Measurements from ENCODE around the gene GRAMD1B.

DNA sequence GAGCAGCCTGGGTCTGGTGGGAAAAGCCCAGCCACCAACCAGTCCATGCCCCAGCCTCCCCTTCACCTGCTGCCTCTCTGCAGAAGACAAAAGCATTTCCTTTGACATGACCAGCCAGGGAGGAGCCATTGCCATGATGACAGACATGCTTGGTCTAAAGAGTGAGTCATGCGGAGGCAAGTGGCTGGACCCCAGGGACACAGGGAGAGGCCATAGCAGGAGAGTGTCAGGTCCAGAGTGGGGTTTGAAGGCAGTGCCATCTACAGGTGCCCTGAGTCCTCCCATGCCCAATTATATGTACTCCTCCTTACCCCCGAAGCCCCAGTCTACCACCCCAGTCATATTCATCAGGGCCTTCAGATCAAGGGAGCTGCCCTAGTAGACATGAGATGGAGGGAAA lies 157.0 kb downstream of the GRAMD1B start:
- TF ChIP-seq, protein P1, sequence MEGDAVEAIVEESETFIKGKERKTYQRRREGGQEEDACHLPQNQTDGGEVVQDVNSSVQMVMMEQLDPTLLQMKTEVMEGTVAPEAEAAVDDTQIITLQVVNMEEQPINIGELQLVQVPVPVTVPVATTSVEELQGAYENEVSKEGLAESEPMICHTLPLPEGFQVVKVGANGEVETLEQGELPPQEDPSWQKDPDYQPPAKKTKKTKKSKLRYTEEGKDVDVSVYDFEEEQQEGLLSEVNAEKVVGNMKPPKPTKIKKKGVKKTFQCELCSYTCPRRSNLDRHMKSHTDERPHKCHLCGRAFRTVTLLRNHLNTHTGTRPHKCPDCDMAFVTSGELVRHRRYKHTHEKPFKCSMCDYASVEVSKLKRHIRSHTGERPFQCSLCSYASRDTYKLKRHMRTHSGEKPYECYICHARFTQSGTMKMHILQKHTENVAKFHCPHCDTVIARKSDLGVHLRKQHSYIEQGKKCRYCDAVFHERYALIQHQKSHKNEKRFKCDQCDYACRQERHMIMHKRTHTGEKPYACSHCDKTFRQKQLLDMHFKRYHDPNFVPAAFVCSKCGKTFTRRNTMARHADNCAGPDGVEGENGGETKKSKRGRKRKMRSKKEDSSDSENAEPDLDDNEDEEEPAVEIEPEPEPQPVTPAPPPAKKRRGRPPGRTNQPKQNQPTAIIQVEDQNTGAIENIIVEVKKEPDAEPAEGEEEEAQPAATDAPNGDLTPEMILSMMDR (IDR thresholded peaks at IDR 0.05): no peak
- TF ChIP-seq EP300 (IDR thresholded peaks at IDR 0.05): no peak

All from tibial nerve (tissue), 4 donors.